Panc1 (cell line): ENCODE results near the gene ACAD8. TPM values are rescaled to one million over a fixed set of nuclear protein-coding genes. Genes with fewer than 3 reads are reported as not detected.

Experiments used
- ATAC-seq: fragments of 200-7000 bp; cut with Tn5 transposase; 2 replicates; pipeline ENCODE4 v1.9.1; 2020; ENCODE audit warnings: mild to moderate bottlenecking, moderate library complexity
- BruUV-seq: library from RNA; stranded (reverse); fragments of 400-500 nt; replicated peaks from 2 replicates; lab custom pipeline; 2021; lab: Mats Ljungman, UMichigan
- CTCF ChIA-PET: fragments of 300-600 bp; sonication (Branson Sonifier 250); formaldehyde crosslinking; loops from one replicate; lab custom pipeline; 2022; ENCODE audit warnings: antibody characterized with exemption; lab: Charles Lee
- POLR2A ChIA-PET: fragments of 300-600 bp; sonication (Branson Sonifier 250); formaldehyde crosslinking; loops from one replicate; lab custom pipeline; 2022; ENCODE audit warnings: antibody characterized with exemption; lab: Charles Lee
- DNase-seq: peaks from one replicate; pipeline ENCODE4 v3.0.0-alpha.2; 2010; ENCODE audit warnings: low read depth, low spot score
- H3K27ac ChIP-seq: 2 replicates; pipeline ENCODE4 v1.5.1; 2011; ENCODE audit warnings: mild to moderate bottlenecking, low read length, inconsistent platforms
- H3K27me3 ChIP-seq: fragments of 200-500 bp; sonication (Bioruptor generic); 2 replicates; pipeline ENCODE4 v1.6.0; 2014; ENCODE audit warnings: low read length, inconsistent platforms; ENCODE audit not compliant: control insufficient read depth, insufficient read depth
- H3K36me3 ChIP-seq: fragments of 200-500 bp; sonication (Bioruptor generic); 2 replicates; pipeline ENCODE4 v1.5.1; 2014; ENCODE audit warnings: inconsistent platforms, mild to moderate bottlenecking, low read length, moderate library complexity; ENCODE audit not compliant: control insufficient read depth, insufficient read depth
- H3K4me1 ChIP-seq: 2 replicates; pipeline ENCODE4 v1.5.1; 2011; ENCODE audit warnings: inconsistent platforms, mild to moderate bottlenecking, low read length, moderate library complexity; ENCODE audit not compliant: control insufficient read depth, insufficient read depth
- H3K4me3 ChIP-seq, 2 experiments: 2 replicates each; pipeline ENCODE4 v1.5.1; 2011 to 2012; ENCODE audit warnings: low read depth in 2 of 2, low read length in 2 of 2, mild to moderate bottlenecking in 2 of 2, inconsistent platforms in 1 of 2, moderate library complexity in 1 of 2
- H3K9me3 ChIP-seq: fragments of 200-500 bp; sonication (Bioruptor generic); 2 replicates; pipeline ENCODE4 v1.5.1; 2014; ENCODE audit warnings: low read depth, mild to moderate bottlenecking, inconsistent platforms, low read length, moderate library complexity; ENCODE audit not compliant: control insufficient read depth, insufficient read depth
- POLR2AphosphoS5 ChIP-seq: IDR thresholded peaks from 2 replicates; pipeline ENCODE4 v1.6.1; 2012; ENCODE audit warnings: mild to moderate bottlenecking, low read depth, low read length, moderate library complexity
- REST ChIP-seq, 2 experiments: IDR thresholded peaks; 2 replicates each; pipeline ENCODE4 v1.6.1; 2011 to 2012; ENCODE audit warnings: low read depth in 2 of 2, control low read depth in 1 of 2, low read length in 1 of 2, mild to moderate bottlenecking in 1 of 2, moderate library complexity in 1 of 2; ENCODE audit not compliant: insufficient read depth in 1 of 2
- SIN3A ChIP-seq: IDR thresholded peaks from 2 replicates; pipeline ENCODE4 v1.6.1; 2012; ENCODE audit warnings: low read depth, mild to moderate bottlenecking, low read length, moderate library complexity, borderline replicate concordance; ENCODE audit not compliant: insufficient read depth
- TCF7L2 ChIP-seq: IDR thresholded peaks from 2 replicates; pipeline ENCODE4 v1.6.1; 2011; ENCODE audit warnings: mild to moderate bottlenecking, low read depth, low read length, inconsistent platforms
- in situ Hi-C: cut with HindIII; loops from 2 replicates; pipeline ENCODE4 v1.10.0; 2016; ENCODE audit warnings: low sequenced_read_pairs, low pct_unique_long_range_greater_than_20kb
- intact Hi-C: fragments of 100-400 bp; cut with micrococcal nuclease; formaldehyde crosslinking; loops from one replicate; pipeline ENCODE4 v1.10.0; 2022; ENCODE audit not compliant: unreplicated experiment
- total RNA-seq: library from RNA; stranded (reverse); gene quantifications from one replicate; pipeline ENCODE4 v1.2.1, GENCODE V29; 2021; ENCODE audit not compliant: unreplicated experiment
- TF ChIP-seq, protein P1 (sequence below): fragments of 450-650 bp; IDR thresholded peaks from 2 replicates; pipeline ENCODE4 v1.5.1; 2017; ENCODE audit warnings: mild to moderate bottlenecking

ACAD8 gene
- total RNA-seq, 1 experiment from 2014 or later: 28.4 TPM

- ChIA-PET POLR2A (no interaction called here), CTCF (no interaction called here)
- no peak overlapping the region for H3K4me3 ChIP-seq
- no peak overlapping the region for H3K27ac ChIP-seq
- intact Hi-C loops: no loop called here
- no peaks in the 10 kb centered on the region for H3K4me1 ChIP-seq
- peaks cover 3% of the 10 kb centered on the region; the same call in 1 of the 2 replicates for H3K36me3 ChIP-seq
- BruUV-seq: no TSS peak
- no peak for DNase-seq
- in situ Hi-C loops: no loop called here
- TF ChIP-seq REST (IDR thresholded peaks at IDR 0.05; ENCODE audit: insufficient read depth in 1 of 2, low read depth in 2 of 2, low read length in 1 of 2) (no peak), POLR2AphosphoS5 (no peak), TCF7L2 (no peak), SIN3A (no peak)
- TF ChIP-seq, protein P1, sequence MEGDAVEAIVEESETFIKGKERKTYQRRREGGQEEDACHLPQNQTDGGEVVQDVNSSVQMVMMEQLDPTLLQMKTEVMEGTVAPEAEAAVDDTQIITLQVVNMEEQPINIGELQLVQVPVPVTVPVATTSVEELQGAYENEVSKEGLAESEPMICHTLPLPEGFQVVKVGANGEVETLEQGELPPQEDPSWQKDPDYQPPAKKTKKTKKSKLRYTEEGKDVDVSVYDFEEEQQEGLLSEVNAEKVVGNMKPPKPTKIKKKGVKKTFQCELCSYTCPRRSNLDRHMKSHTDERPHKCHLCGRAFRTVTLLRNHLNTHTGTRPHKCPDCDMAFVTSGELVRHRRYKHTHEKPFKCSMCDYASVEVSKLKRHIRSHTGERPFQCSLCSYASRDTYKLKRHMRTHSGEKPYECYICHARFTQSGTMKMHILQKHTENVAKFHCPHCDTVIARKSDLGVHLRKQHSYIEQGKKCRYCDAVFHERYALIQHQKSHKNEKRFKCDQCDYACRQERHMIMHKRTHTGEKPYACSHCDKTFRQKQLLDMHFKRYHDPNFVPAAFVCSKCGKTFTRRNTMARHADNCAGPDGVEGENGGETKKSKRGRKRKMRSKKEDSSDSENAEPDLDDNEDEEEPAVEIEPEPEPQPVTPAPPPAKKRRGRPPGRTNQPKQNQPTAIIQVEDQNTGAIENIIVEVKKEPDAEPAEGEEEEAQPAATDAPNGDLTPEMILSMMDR: no peak
- H3K27me3 ChIP-seq: no peaks in the 10 kb centered on the region
- H3K9me3 ChIP-seq: no peaks in the 10 kb centered on the region
- no peak for ATAC-seq
Observed at GRCh38 chr11:134264966-134265764, 11.8 kb downstream of the ACAD8 start.

DNA sequence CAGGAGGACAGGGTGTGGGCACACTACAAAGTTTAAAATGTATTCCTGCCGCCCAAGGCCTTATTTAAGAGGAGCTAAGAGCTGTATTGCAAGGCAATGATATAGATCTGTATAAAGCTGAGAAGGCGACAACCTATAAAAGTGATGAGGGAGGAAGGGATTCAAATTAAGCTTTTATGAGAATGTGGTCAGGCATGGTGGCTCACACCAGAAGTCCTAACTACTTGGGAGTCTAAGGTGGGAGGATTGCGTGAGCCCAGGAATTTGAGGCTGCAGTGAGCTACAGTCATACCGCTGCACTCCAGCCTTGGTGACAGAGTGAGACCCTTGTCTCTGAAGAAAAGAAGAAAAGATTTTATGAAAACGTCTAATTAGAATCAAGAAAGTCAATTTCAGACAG, 13.1 kb downstream of the ACAD8 start:
- TF ChIP-seq SIN3A (no peak), TCF7L2 (no peak), REST (IDR thresholded peaks at IDR 0.05; ENCODE audit: insufficient read depth in 1 of 2, low read depth in 2 of 2, low read length in 1 of 2) (no peak), POLR2AphosphoS5 (no peak)
- TF ChIP-seq, protein P1: no peak
- Histone ChIP-seq H3K27ac (no peak overlapping the region), H3K9me3 (no peaks in the 10 kb centered on the region), H3K4me1 (no peaks in the 10 kb centered on the region), H3K4me3 (no peak overlapping the region), H3K27me3 (0 out of 2 replicates have a peak, but pooled peaks cover 4% of the 10 kb centered on the region), H3K36me3 (no peaks in the 10 kb centered on the region; the same call in 1 of the 2 replicates)
- in situ Hi-C loops: no loop called here
- ATAC-seq (no peak), DNase-seq (no peak)
- BruUV-seq: no TSS peak
- CTCF ChIA-PET: no interaction called here
- POLR2A ChIA-PET: interaction anchor here (0.6 kb wide), 1 partner anchor 136 kb away, joined by 3 read pairs; no protein-coding TSS in a partner anchor
- intact Hi-C loops: no loop called here
